H1 (cell line): ENCODE results near the gene ZIC5. TPM values are rescaled to one million over a fixed set of nuclear protein-coding genes. Genes with fewer than 3 reads are reported as not detected.

Experiments used
- BACH1 ChIP-seq: IDR thresholded peaks from 2 replicates; pipeline ENCODE4 v1.6.1; 2012; ENCODE audit warnings: low read length, improper control_type of control experiment
- CBX8 ChIP-seq: fragments of 300-800, 300-1000 bp; sonication (generic); IDR thresholded peaks from 2 replicates; pipeline ENCODE4 v1.7.1; 2016; ENCODE audit warnings: low read depth, low read length, borderline replicate concordance
- EZH2 ChIP-seq: fragments of 200-600 bp; sonication (generic); IDR thresholded peaks from 2 replicates; pipeline ENCODE4 v1.7.1; 2012; ENCODE audit warnings: low read depth, mild to moderate bottlenecking, moderate library complexity, low read length, inconsistent platforms; ENCODE audit not compliant: severe bottlenecking
- GTF2F1 ChIP-seq: IDR thresholded peaks from 2 replicates; pipeline ENCODE4 v1.6.1; 2012; ENCODE audit warnings: low read depth, low read length, improper control_type of control experiment, borderline replicate concordance
- NRF1 ChIP-seq: IDR thresholded peaks from 2 replicates; pipeline ENCODE4 v1.6.1; 2011; ENCODE audit warnings: mild to moderate bottlenecking, low read depth, low read length, improper control_type of control experiment
- polyA plus RNA-seq, 7 experiments: library from polyadenylated mRNA; depleted of rRNA in 3 of 7; stranded (reverse) in 5 of 7; unstranded in 2 of 7; fragments of >200 nt in 5 of 7; fragments of 200-250 nt in 2 of 7; gene quantifications; 1 replicate in 5 of 7; 2 replicates in 1 of 7; 4 replicates in 1 of 7; pipeline versions ENCODE4 v1.2.1 to v1.2.3, GENCODE V29; 2011 to 2013; ENCODE audit warnings: missing spikeins in 2 of 7, mixed read lengths in 2 of 7
- total RNA-seq: library from RNA; stranded (reverse); fragmentation: NEBNext Ultra II Directional; extraction: Animal tissue kit (Norgen Biotek cat#: 25700); gene quantifications from 2 replicates; pipeline ENCODE4 v1.2.1, GENCODE V29; 2021

The ZIC5 gene
- total and polyA plus RNA-seq, 2 of the 8 experiments (the other 6 are each of a cell fraction or from before 2014, with no cell fraction given): 14.2 to 52.7 TPM

GRCh38 chr13:99993660-99994637 is 22.4 kb upstream of the ZIC5 start (continued):
- TF ChIP-seq CBX8: 0 out of 2 replicates have a peak, but pooled peaks have one; percentile 75
- TF ChIP-seq NRF1: no peak
- no peak for TF ChIP-seq GTF2F1
- TF ChIP-seq EZH2: peak; percentile 75
- TF ChIP-seq BACH1: no peak
